ENCODE measurements around the gene RFK. TPM values are rescaled to one million over a fixed set of nuclear protein-coding genes. Genes with fewer than 3 reads are reported as not detected.

RFK gene
- total RNA-seq, 1 experiment from 2014 or later, result 12.4 TPM

DNA sequence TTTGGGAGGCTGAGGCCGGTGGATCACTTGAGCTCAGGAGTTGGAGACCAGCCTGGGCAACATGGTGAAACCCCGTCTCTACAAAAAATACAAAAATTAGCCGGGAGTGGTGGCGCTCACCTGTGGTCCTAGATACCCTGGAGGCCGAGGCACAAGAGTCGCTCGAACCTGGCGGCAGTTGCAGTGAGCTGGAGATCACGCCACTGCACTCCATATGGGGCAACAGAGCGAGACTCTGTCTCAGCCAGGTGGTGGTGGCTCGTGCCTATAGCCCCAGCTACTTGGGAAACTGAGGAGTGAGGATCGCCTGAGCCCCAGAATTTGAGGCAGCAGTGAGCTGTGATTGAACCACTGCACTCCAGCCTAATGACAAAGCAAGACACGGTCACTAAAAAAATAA, 2.4 kb upstream of the RFK start:
- H3K4me3 ChIP-seq (ENCODE audit: low read depth, low read length), result no peak overlapping the region
- H3K27me3 ChIP-seq (replicated peaks; ENCODE audit: control insufficient read depth, insufficient read depth, low read length), result no peaks in the 10 kb centered on the region
- no peaks in the 10 kb centered on the region for H3K9me3 ChIP-seq
- no peak overlapping the region for H3K4me3 Mint-ChIP-seq (ENCODE audit: unreplicated experiment)
- ChIA-PET CTCF (no interaction called here), POLR2A (no interaction called here)
- intact Hi-C loops (cut with micrococcal nuclease; ENCODE audit: unreplicated experiment), result no loop called here
- H3K36me3 ChIP-seq (ENCODE audit: control insufficient read depth, insufficient read depth, low read length), result no peaks in the 10 kb centered on the region
- H3K27ac Mint-ChIP-seq (ENCODE audit: unreplicated experiment), result no peak overlapping the region
- peaks cover 7% of the 10 kb centered on the region for H3K36me3 Mint-ChIP-seq (ENCODE audit: insufficient read depth, unreplicated experiment)
- no peaks in the 10 kb centered on the region for H3K27me3 Mint-ChIP-seq (ENCODE audit: insufficient read depth, unreplicated experiment)
- no TSS peak for BruUV-seq (replicated peaks)
- DNase-seq, result no peak
- TF ChIP-seq, protein P1, sequence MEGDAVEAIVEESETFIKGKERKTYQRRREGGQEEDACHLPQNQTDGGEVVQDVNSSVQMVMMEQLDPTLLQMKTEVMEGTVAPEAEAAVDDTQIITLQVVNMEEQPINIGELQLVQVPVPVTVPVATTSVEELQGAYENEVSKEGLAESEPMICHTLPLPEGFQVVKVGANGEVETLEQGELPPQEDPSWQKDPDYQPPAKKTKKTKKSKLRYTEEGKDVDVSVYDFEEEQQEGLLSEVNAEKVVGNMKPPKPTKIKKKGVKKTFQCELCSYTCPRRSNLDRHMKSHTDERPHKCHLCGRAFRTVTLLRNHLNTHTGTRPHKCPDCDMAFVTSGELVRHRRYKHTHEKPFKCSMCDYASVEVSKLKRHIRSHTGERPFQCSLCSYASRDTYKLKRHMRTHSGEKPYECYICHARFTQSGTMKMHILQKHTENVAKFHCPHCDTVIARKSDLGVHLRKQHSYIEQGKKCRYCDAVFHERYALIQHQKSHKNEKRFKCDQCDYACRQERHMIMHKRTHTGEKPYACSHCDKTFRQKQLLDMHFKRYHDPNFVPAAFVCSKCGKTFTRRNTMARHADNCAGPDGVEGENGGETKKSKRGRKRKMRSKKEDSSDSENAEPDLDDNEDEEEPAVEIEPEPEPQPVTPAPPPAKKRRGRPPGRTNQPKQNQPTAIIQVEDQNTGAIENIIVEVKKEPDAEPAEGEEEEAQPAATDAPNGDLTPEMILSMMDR (IDR thresholded peaks at IDR 0.05; ENCODE audit: insufficient read depth in 1 of 2, low read depth in 1 of 2, low read length in 1 of 2, severe bottlenecking in 1 of 2, unreplicated experiment in 1 of 2), result no peak
- no peaks in the 10 kb centered on the region for H3K4me1 Mint-ChIP-seq (ENCODE audit: low read depth, unreplicated experiment)
- H3K4me1 ChIP-seq, result no peaks in the 10 kb centered on the region
- H3K9me3 Mint-ChIP-seq (ENCODE audit: unreplicated experiment), result no peaks in the 10 kb centered on the region

DNA sequence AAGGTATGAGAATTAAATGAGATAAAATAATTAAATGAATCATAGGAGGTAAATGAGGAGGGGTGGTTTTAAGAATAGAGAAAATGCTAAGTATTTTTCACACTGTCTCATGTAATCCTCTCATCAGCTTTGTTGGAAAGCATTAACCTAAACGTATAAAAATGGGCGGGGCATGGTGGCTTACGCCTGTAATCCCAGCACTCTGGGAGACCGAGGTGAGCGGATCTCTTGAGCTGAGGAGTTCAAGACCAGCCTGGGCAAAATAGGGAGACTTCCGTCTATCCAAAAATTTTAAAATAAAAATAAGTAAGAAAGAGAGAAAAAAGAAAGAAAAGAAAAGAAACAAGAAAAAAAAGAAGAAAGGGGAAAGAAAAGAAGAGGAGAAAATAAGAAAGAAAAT, 1.9 kb upstream of the RFK start:
- Histone ChIP-seq H3K27me3 (replicated peaks; ENCODE audit: control insufficient read depth, insufficient read depth, low read length) (no peaks in the 10 kb centered on the region), H3K36me3 (ENCODE audit: control insufficient read depth, insufficient read depth, low read length) (no peaks in the 10 kb centered on the region), H3K4me3 (ENCODE audit: low read depth, low read length) (no peak overlapping the region), H3K9me3 (no peaks in the 10 kb centered on the region), H3K4me1 (no peaks in the 10 kb centered on the region)
- Mint-ChIP-seq H3K9me3 (ENCODE audit: unreplicated experiment) (no peaks in the 10 kb centered on the region), H3K27me3 (ENCODE audit: insufficient read depth, unreplicated experiment) (no peaks in the 10 kb centered on the region), H3K27ac (ENCODE audit: unreplicated experiment) (no peak overlapping the region), H3K4me3 (ENCODE audit: unreplicated experiment) (no peak overlapping the region), H3K36me3 (ENCODE audit: insufficient read depth, unreplicated experiment) (peaks cover 7% of the 10 kb centered on the region), H3K4me1 (ENCODE audit: low read depth, unreplicated experiment) (no peaks in the 10 kb centered on the region)
- DNase-seq, result no peak
- TF ChIP-seq, protein P1 (IDR thresholded peaks at IDR 0.05; ENCODE audit: insufficient read depth in 1 of 2, low read depth in 1 of 2, low read length in 1 of 2, severe bottlenecking in 1 of 2, unreplicated experiment in 1 of 2), result no peak
- ChIA-PET CTCF (no interaction called here), POLR2A (no interaction called here)
- no TSS peak for BruUV-seq (replicated peaks)
- intact Hi-C loops (cut with micrococcal nuclease; ENCODE audit: unreplicated experiment), result no loop called here

GRCh38 chr9:76395381-76395780, 1.2 kb upstream of the RFK start:
- H3K27me3 ChIP-seq (replicated peaks; ENCODE audit: control insufficient read depth, insufficient read depth, low read length), result no peaks in the 10 kb centered on the region
- no peak for DNase-seq
- Mint-ChIP-seq H3K36me3 (ENCODE audit: insufficient read depth, unreplicated experiment) (peaks cover 7% of the 10 kb centered on the region), H3K27ac (ENCODE audit: unreplicated experiment) (peak overlapping the region; percentile 95), H3K4me3 (ENCODE audit: unreplicated experiment) (peak overlapping the region; percentile 92), H3K9me3 (ENCODE audit: unreplicated experiment) (no peaks in the 10 kb centered on the region), H3K27me3 (ENCODE audit: insufficient read depth, unreplicated experiment) (no peaks in the 10 kb centered on the region), H3K4me1 (ENCODE audit: low read depth, unreplicated experiment) (no peaks in the 10 kb centered on the region)
- H3K36me3 ChIP-seq (ENCODE audit: control insufficient read depth, insufficient read depth, low read length), result no peaks in the 10 kb centered on the region
- intact Hi-C loops (cut with micrococcal nuclease; ENCODE audit: unreplicated experiment), result no loop called here
- BruUV-seq (replicated peaks), result no TSS peak
- CTCF ChIA-PET, result interaction anchor here (0.7 to 1.0 kb wide), 2 partner anchors 35 to 368 kb away, joined by 4 to 7 read pairs; no protein-coding TSS in a partner anchor
- TF ChIP-seq, protein P1 (IDR thresholded peaks at IDR 0.05; ENCODE audit: insufficient read depth in 1 of 2, low read depth in 1 of 2, low read length in 1 of 2, severe bottlenecking in 1 of 2, unreplicated experiment in 1 of 2), result no peak
- no peaks in the 10 kb centered on the region for H3K9me3 ChIP-seq
- POLR2A ChIA-PET, result no interaction called here
- H3K4me3 ChIP-seq (ENCODE audit: low read depth, low read length), result peak overlapping the region; percentile 38
- H3K4me1 ChIP-seq, result no peaks in the 10 kb centered on the region

All from Caco-2 (cell line).